T-helper 2 cell treated with Interferon-gamma antibody and Interleukin-4, amounts not matched to agents 100 ng/mL and 5 ng/mL, for 36 hours (primary cell): ENCODE data around the gene ANKMY2. TPM values are rescaled to one million over a fixed set of nuclear protein-coding genes. Genes with fewer than 3 reads are reported as not detected.

Experiments
- intact Hi-C: fragments of 100-400 bp; cut with micrococcal nuclease; formaldehyde crosslinking; loops from one replicate; pipeline ENCODE4 v1.15.1; 2023
- total RNA-seq: library from RNA; stranded (reverse); gene quantifications from 2 replicates; pipeline ENCODE4 v1.2.3, GENCODE V29; 2022

The ANKMY2 gene
- total RNA-seq, 1 donor from 2014 or later, result 9.8 TPM

- intact Hi-C loops, result no loop called here
Measured at GRCh38 chr7:16585540-16585939, 60.0 kb downstream of the ANKMY2 start.

GRCh38 chr7:16583834-16584233 lies 61.7 kb downstream of the ANKMY2 start:
- intact Hi-C loops, result no loop called here

GRCh38 chr7:16581286-16581685 lies 64.3 kb downstream of the ANKMY2 start:
- intact Hi-C loops, result no loop called here

GRCh38 chr7:16579216-16579615 lies 66.3 kb downstream of the ANKMY2 start:
- intact Hi-C loops, result no loop called here

- intact Hi-C loops, result no loop called here
Measured at GRCh38 chr7:16571941-16572340, 73.6 kb downstream of the ANKMY2 start.

GRCh38 chr7:16564909-16565426 lies 80.6 kb downstream of the ANKMY2 start:
- intact Hi-C loops, result loop anchor here (1.0 to 10.0 kb wide), 5 partner anchors 133 to 487 kb away; no protein-coding TSS in a partner anchor

- intact Hi-C loops, result loop anchor here (10.0 kb wide), 2 partner anchors 299 to 449 kb away; no protein-coding TSS in a partner anchor
Measured at GRCh38 chr7:16564023-16564380, 81.6 kb downstream of the ANKMY2 start.

GRCh38 chr7:16563281-16564022 lies 82.1 kb downstream of the ANKMY2 start:
- intact Hi-C loops, result loop anchor here (10.0 kb wide), 2 partner anchors 299 to 449 kb away; no protein-coding TSS in a partner anchor

GRCh38 chr7:16562456-16563220 lies 82.9 kb downstream of the ANKMY2 start:
- intact Hi-C loops, result loop anchor here (10.0 kb wide), 2 partner anchors 298 to 448 kb away; no protein-coding TSS in a partner anchor

- intact Hi-C loops, result loop anchor here (10.0 kb wide), 2 partner anchors 297 to 447 kb away; no protein-coding TSS in a partner anchor
Measured at GRCh38 chr7:16561943-16562342, 83.6 kb downstream of the ANKMY2 start.

- intact Hi-C loops, result loop anchor here (5.0 to 10.0 kb wide), 3 partner anchors 67 to 445 kb away; no protein-coding TSS in a partner anchor
Measured at GRCh38 chr7:16559497-16560179, 85.9 kb downstream of the ANKMY2 start.

- intact Hi-C loops, result loop anchor here (5.0 kb wide), 1 partner anchor 67 kb away; no protein-coding TSS in a partner anchor
Measured at GRCh38 chr7:16558761-16559302, 86.7 kb downstream of the ANKMY2 start.

GRCh38 chr7:16556359-16556758 lies 89.2 kb downstream of the ANKMY2 start:
- intact Hi-C loops, result loop anchor here (5.0 kb wide), 1 partner anchor 64 kb away; no protein-coding TSS in a partner anchor

GRCh38 chr7:16554518-16555236 lies 90.9 kb downstream of the ANKMY2 start:
- intact Hi-C loops, result loop anchor here (5.0 kb wide), 1 partner anchor 62 kb away; no protein-coding TSS in a partner anchor

GRCh38 chr7:16550671-16551070 lies 94.9 kb downstream of the ANKMY2 start:
- intact Hi-C loops, result no loop called here

Other genes with a start within 250 kb of the ANKMY2 start
- 1.1 and 1.2 TPM in 2 replicates for gene CRPPA, start 224.2 kb downstream of the ANKMY2 start, total RNA-seq
- gene SOSTDC1, start 180.0 kb downstream of the ANKMY2 start, total RNA-seq, result not detected in 2 replicates
- gene LRRC72, start 118.9 kb downstream of the ANKMY2 start, total RNA-seq, result not detected in 2 replicates
- 53.6 and 59.9 TPM in 2 replicates for gene BZW2, start 427 bp upstream of the ANKMY2 start, total RNA-seq
- gene TSPAN13, start 108.0 kb upstream of the ANKMY2 start, total RNA-seq, result 0.57 and 1.1 TPM in 2 replicates
- not detected in 2 replicates for gene AGR2, start 159.2 kb upstream of the ANKMY2 start, total RNA-seq
- not detected in 2 replicates for gene AGR3, start 236.2 kb upstream of the ANKMY2 start, total RNA-seq